Endothelial cell of umbilical vein (primary cell): ENCODE measurements around the gene UBXN1. TPM values are rescaled to one million over a fixed set of nuclear protein-coding genes. Genes with fewer than 3 reads are reported as not detected.

ENCODE experiments used
- BruUV-seq: library from RNA; stranded (reverse); fragments of 400-500 nt; replicated peaks from 2 replicates; lab custom pipeline; 2021; lab: Mats Ljungman, UMichigan
- CTCF ChIA-PET: fragments of 300-600, 350-600 bp; sonication (Branson Sonifier 250); formaldehyde crosslinking; loops from one replicate; lab custom pipeline; 2021; ENCODE audit warnings: antibody characterized with exemption, inconsistent platforms; lab: Charles Lee
- POLR2A ChIA-PET: fragments of 300-600, 350-600 bp; sonication (Branson Sonifier 250); formaldehyde crosslinking; loops from one replicate; lab custom pipeline; 2021; ENCODE audit warnings: antibody characterized with exemption, inconsistent platforms; lab: Charles Lee
- DNase-seq: peaks from one replicate; pipeline ENCODE4 v3.0.0-alpha.2; 2011; ENCODE audit warnings: low read depth, low spot score
- FAIRE-seq: peaks from 2 replicates; lab custom pipeline; 2011; peaks lifted over from hg19 to GRCh38; lab: Jason Lieb, UNC
- H2AFZ ChIP-seq: 2 replicates; pipeline ENCODE4 v1.6.0; 2012; ENCODE audit warnings: low read depth, low read length, control low read depth, inconsistent platforms
- H3K27ac ChIP-seq: 2 replicates; pipeline ENCODE4 v1.5.1; 2011; ENCODE audit warnings: low read depth, mild to moderate bottlenecking, control low read depth, low read length, moderate library complexity; ENCODE audit not compliant: insufficient read depth
- H3K27me3 ChIP-seq, 2 experiments: 2 replicates each; pipeline versions ENCODE4 v1.6.0 to v1.6.1; 2011; ENCODE audit warnings: low read length in 2 of 2, mixed read lengths in 1 of 2; ENCODE audit not compliant: control insufficient read depth in 2 of 2, insufficient read depth in 2 of 2
- H3K36me3 ChIP-seq, 2 experiments: 2 replicates in 1 of 2; 3 replicates in 1 of 2; pipeline ENCODE4 v1.5.1; 2011; ENCODE audit warnings: low read length in 2 of 2, mild to moderate bottlenecking in 1 of 2, moderate library complexity in 1 of 2; ENCODE audit not compliant: control insufficient read depth in 2 of 2, insufficient read depth in 2 of 2; ENCODE audit errors: extremely low read depth in 1 of 2
- H3K4me1 ChIP-seq: 3 replicates; pipeline ENCODE4 v1.5.1; 2011; ENCODE audit warnings: mild to moderate bottlenecking, low read length; ENCODE audit not compliant: control insufficient read depth, insufficient read depth; ENCODE audit errors: extremely low read depth
- H3K4me2 ChIP-seq: 2 replicates; pipeline ENCODE4 v1.6.1; 2011; ENCODE audit warnings: low read length, control low read depth, mixed read lengths; ENCODE audit not compliant: insufficient read depth
- H3K4me3 ChIP-seq, 3 experiments: fragments of 200-600 bp in 1 of 3; sonication (generic), shearing (Covaris generic) in 1 of 3; replicated peaks in 1 of 3; 2 replicates each; pipeline ENCODE4 v1.5.1; 2011 to 2016; ENCODE audit warnings: control low read depth in 3 of 3, low read length in 3 of 3, mild to moderate bottlenecking in 2 of 3, inconsistent platforms in 1 of 3, low read depth in 1 of 3, moderate library complexity in 1 of 3; ENCODE audit not compliant: insufficient read depth in 1 of 3
- H3K79me2 ChIP-seq: 2 replicates; pipeline ENCODE4 v1.6.0; 2012; ENCODE audit warnings: low read length, inconsistent platforms; ENCODE audit not compliant: control insufficient read depth, insufficient read depth
- H3K9ac ChIP-seq: replicated peaks from 2 replicates; pipeline ENCODE3; 2011; ENCODE audit warnings: low read length, control low read depth; ENCODE audit not compliant: insufficient read depth; ENCODE audit errors: extremely low read depth
- H3K9me1 ChIP-seq: replicated peaks from 3 replicates; pipeline ENCODE4 v1.6.0; 2011; ENCODE audit warnings: mild to moderate bottlenecking, low read length; ENCODE audit not compliant: control insufficient read depth, insufficient read depth; ENCODE audit errors: extremely low read depth
- H3K9me3 ChIP-seq: replicated peaks from 2 replicates; pipeline ENCODE4 v1.5.1; 2012; ENCODE audit warnings: low read length, inconsistent platforms; ENCODE audit not compliant: control insufficient read depth, insufficient read depth
- H4K20me1 ChIP-seq: replicated peaks from 2 replicates; pipeline ENCODE3; 2011; ENCODE audit warnings: mild to moderate bottlenecking, low read length; ENCODE audit not compliant: control insufficient read depth, insufficient read depth; ENCODE audit errors: extremely low read depth
- CTCF ChIP-seq, 2 donors: IDR thresholded peaks; 1 replicate in 1 of 2; 2 replicates in 1 of 2; pipeline ENCODE4 v1.5.1; 2011; ENCODE audit warnings: low read length in 2 of 2, mild to moderate bottlenecking in 2 of 2, moderate library complexity in 2 of 2, control low read depth in 1 of 2, inconsistent platforms in 1 of 2, low read depth in 1 of 2; ENCODE audit not compliant: insufficient read depth in 1 of 2; ENCODE audit errors: extremely low read depth in 1 of 2
- EZH2 ChIP-seq: IDR thresholded peaks from 2 replicates; pipeline ENCODE4 v1.6.1; 2012; ENCODE audit warnings: borderline replicate concordance, low read depth, mild to moderate bottlenecking, moderate library complexity, low read length, inconsistent platforms; ENCODE audit not compliant: severe bottlenecking
- FOS ChIP-seq: IDR thresholded peaks from 2 replicates; pipeline ENCODE4 v1.6.1; 2011; ENCODE audit warnings: mild to moderate bottlenecking, low read length, moderate library complexity, borderline replicate concordance; ENCODE audit not compliant: insufficient read depth
- JUN ChIP-seq: IDR thresholded peaks from 2 replicates; pipeline ENCODE4 v1.6.1; 2011; ENCODE audit warnings: borderline replicate concordance, low read depth; ENCODE audit not compliant: insufficient read length, insufficient read depth
- MAX ChIP-seq: IDR thresholded peaks from 2 replicates; pipeline ENCODE4 v1.6.1; 2011; ENCODE audit not compliant: insufficient read depth, insufficient read length
- dilution Hi-C: fragments of 300-500 bp; cut with MboI; formaldehyde crosslinking; loops from one replicate; pipeline ENCODE4 v1.15.0; 2019; ENCODE audit warnings: low sequenced_read_pairs; ENCODE audit not compliant: extremely low pct_ligation_motif_present
- intact Hi-C: fragments of 100-400 bp; cut with micrococcal nuclease; formaldehyde crosslinking; loops from one replicate; pipeline ENCODE4 v1.10.0; 2022
- polyA plus RNA-seq, 4 experiments: library from polyadenylated mRNA; depleted of rRNA in 3 of 4; stranded (reverse) in 3 of 4; unstranded in 1 of 4; fragments of >200 nt; gene quantifications; 2 replicates each; pipeline versions ENCODE4 v1.2.1 to v1.2.3, GENCODE V29; 2011 to 2012; ENCODE audit warnings: missing spikeins in 1 of 4
- total RNA-seq: library from RNA; stranded (reverse); gene quantifications from 2 replicates; pipeline ENCODE4 v1.2.3, GENCODE V29; 2021

Gene UBXN1
- total and polyA plus RNA-seq, 2 donors (not counting 3 experiments of a cell fraction or from before 2014, with no cell fraction given): 113 to 114 TPM

- no peaks in the 10 kb centered on the region for H3K9me1 ChIP-seq
- H2AFZ ChIP-seq: no peak overlapping the region
- no peak overlapping the region for H3K9ac ChIP-seq
- no peak overlapping the region for H3K4me2 ChIP-seq
- FAIRE-seq (no peak), DNase-seq (no peak)
- POLR2A ChIA-PET: interaction anchor here (0.6 to 1.0 kb wide), 2 partner anchors 14 to 111 kb away, joined by 4 to 5 read pairs; partner anchors contain the start of genes HNRNPUL2 and MTA2
- CTCF ChIA-PET: no interaction called here
- dilution Hi-C loops (no loop called here), intact Hi-C loops (no loop called here)
- H3K4me3 ChIP-seq: no peak overlapping the region
- H3K9me3 ChIP-seq: no peaks in the 10 kb centered on the region
- H3K36me3 ChIP-seq: peaks cover 28 to 32% of the 10 kb centered on the region in 2 experiments
- H4K20me1 ChIP-seq: no peaks in the 10 kb centered on the region
- no peak for TF ChIP-seq FOS
- no peak for TF ChIP-seq CTCF (IDR thresholded peaks at IDR 0.05; ENCODE audit: extremely low read depth in 1 of 2, insufficient read depth in 1 of 2, low read depth in 1 of 2, low read length in 2 of 2)
- TF ChIP-seq JUN: no peak
- no peak for TF ChIP-seq MAX
- TF ChIP-seq EZH2: no peak
- no peaks in the 10 kb centered on the region for H3K27me3 ChIP-seq
- peaks cover 13% of the 10 kb centered on the region for H3K79me2 ChIP-seq
- BruUV-seq: no TSS peak
- no peak overlapping the region for H3K27ac ChIP-seq
- peaks cover 12% of the 10 kb centered on the region for H3K4me1 ChIP-seq
Measured at GRCh38 chr11:62712276-62712812, 33.5 kb upstream of the UBXN1 start.
